ENCODE measurements around the gene IL1F10.
"Not testable (repeated sequence)": the region's sequence is repeated elsewhere in the genome, so short reads cannot be mapped to it uniquely, and the experiment has no call there.

Gene IL1F10

DNA sequence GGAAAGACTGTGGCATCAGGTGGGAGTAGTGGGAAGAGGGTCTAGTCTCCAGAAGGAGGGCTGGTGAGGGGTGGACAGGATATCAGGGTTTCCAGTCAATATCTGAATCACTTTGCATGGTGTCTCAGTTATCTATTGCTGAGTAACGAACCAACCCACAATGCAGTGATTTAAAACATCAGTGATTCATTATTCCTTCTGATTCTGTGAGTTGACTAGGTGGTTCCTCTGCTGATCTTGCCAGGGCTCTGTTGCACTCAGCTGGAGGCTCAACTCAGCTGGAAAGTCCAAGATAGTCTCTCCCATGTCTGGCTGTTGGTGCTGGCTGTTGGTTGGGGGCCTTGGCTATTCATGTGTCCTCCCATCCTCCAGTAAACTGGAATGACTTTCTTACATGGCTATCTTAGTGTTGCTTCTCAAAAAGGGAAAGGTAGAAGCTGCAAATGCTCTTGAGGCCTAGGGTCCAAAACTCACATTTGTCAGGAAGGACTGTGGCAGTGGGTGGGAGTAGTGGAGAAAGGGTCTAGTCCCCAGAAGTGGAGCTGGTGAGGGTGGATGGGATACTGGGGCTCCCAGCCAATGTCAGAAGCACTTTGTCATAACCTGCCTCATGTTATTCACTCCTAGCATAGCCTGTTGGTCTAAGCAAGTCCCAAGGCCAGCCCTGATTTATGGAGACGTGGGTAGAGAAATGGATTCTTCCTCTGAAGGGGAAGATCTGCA lies 13.9 kb downstream of the IL1F10 start:
- no peak for DNase-seq (ENCODE audit: low read depth in 2 of 2)

DNA sequence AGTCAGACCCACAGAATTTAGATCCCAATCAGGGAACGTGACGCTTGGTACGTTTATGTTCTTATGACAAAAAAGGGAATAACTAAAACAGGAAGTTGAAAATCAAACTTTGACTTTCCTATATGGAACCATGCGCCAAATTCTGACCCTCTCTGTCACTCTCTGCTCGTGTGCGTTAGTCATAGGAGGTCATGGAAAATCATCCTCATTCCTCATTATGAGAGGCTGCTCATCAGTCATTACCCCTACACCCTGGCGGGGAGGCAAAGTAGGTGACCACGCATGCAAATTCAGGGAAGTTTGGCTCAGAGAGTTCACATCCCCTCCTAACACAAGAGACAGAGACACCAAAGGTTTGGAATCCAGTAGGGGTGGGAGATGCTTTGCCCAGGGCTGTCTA lies 15.5 kb downstream of the IL1F10 start:
- no peak for DNase-seq (ENCODE audit: low read depth in 2 of 2)

DNA sequence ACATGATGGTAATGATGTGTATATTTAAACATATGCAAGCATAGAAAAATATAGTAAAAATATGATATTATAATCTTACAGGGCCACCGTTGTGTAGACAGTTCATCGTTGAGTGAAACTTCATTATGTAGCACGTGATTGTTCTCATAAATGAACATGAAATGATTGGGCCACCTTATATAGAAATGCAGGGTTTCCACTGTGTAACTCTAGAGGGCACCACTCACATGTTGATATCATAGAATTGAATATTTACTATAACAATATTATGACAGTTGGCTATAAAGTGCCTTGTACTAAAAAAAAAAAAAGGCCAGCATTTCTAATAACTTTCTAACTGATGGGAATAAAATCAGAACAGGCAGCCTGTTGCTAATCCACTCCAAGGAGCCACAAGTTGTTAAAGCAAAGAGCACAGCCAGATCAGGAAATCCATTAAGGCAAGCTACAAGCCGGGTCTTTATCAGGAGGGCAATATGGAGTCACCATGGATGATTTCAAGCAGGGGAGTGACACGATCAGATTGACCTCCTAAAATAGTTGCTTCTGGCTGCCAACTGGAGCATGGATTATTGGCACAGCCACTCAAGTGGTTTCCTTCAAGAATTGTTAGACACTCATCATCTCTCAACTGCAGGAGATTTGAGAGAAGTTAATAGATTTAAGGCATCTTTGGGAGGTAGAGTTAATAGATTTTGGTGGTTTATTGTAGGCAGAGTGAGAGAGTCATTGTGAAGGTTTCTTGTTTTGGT lies 16.7 kb downstream of the IL1F10 start:
- no peak for DNase-seq (ENCODE audit: low read depth in 2 of 2)

GRCh38 chr2:113085542-113085941 lies 17.8 kb downstream of the IL1F10 start:
- no peak for DNase-seq (ENCODE audit: low read depth in 2 of 2)

- DNase-seq (ENCODE audit: low read depth in 2 of 2): no peak
These were observed 20.6 kb downstream of the IL1F10 start for GRCh38 chr2:113088213-113088992.

- no peak for DNase-seq (ENCODE audit: low read depth in 2 of 2)
These were observed 22.1 kb downstream of the IL1F10 start for GRCh38 chr2:113089916-113090315.

DNA sequence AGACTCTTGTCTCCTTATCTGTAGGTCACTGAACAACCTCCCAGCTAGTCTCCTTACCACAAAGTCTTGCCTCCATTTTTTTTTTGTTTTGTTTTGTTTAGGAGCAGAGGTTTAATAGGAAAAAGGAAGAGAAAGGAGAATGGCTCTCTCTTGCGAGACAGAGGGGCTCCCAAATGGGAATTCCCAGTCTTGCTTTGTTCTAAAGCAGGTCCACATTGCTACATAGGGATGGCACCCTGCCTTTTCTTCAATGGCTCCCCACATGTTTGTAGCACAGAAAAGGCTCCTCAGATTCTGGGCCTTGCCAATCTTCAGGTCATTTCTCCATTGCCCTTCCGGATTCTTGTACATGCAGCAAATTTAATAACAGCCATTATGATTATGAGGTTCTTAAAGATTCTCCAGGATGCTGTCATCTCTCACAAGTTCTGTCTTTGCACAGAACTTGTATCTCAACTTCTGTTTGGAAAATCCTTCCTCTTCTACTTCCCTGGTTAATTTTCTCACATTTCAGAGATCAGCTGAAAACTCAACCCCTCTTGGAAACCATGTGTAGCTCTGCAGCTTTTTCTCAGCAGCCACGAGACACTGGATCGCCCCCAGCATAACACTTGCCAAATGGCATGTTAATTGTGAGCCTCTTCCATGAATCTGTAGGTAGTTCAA lies 23.6 kb downstream of the IL1F10 start:
- no peak for DNase-seq (ENCODE audit: low read depth in 2 of 2)

DNA sequence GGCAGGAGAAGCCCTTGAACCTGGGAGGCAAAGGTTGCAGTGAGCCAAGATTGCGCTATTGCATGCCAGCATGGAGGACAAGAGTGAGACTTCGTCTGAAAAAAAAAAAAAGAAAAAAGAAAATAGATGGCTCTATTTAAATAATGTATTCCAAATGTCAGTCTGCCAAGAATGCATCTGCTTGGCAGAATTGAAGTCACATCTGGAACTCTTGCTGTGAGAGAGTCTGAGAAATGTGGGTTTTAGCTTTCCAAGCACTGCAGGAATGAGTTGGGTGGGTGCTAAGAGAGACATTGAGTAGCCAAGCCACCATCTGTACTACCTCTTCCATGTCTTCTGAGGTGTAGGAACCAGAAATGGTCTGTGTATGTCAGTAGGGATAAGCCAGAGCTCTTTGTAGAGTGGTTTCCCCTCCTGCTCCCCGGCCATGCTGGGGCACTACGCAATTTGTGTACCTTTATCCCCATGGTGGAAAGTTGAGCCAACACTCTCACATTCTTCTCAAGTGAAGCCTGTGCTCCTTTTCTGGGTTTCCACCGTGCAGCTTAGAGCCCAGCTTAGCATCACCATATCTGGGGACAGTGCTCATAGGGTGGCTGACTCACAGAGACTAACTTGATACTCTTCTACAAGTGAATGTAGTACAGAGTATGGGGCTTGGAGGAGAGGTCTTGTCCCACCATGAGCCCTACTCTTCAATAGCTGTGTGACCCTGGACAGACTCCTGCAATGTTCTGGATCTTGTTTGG lies 25.3 kb downstream of the IL1F10 start:
- DNase-seq (ENCODE audit: low read depth in 2 of 2): no peak

DNA sequence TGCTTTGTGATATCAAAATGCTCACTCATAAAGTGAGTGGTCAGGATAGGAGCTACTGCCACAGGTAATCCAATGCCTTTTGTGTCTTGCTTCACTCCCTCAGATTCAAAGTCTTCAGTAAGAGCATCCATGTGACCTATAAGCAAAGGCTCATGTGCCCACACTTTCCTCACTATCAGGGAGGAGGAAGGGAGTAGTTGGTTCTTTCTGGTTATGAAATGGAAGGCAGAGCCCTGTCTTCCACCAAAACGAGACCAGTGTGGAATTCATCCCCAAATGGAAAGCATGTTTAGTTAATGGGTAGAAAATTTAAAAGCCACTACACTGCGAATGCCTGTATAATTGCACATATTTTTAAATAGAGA lies 25.8 kb downstream of the IL1F10 start:
- no peak for DNase-seq (ENCODE audit: low read depth in 2 of 2)

DNA sequence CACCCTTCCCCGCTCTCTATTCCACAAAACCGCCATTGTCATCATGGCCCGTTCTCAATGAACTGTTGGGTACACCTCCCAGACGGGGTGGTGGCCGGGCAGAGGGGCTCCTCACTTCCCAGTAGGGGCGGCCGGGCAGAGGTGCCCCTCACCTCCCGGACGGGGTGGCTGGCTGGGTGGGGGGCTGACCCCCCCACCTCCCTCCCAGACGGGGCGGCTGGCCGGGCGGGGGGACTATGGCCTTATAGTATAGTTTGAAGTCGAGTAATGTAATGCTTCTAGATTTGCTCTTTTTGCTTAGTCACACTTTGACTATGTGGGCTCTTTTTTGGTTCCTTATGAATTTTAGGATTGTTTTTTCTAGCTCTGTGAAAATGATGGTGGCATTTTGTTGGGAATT lies 28.5 kb downstream of the IL1F10 start:
- not testable (repeated sequence) for DNase-seq (ENCODE audit: low read depth in 2 of 2)

- DNase-seq (ENCODE audit: low read depth in 2 of 2): not testable (repeated sequence)
These were observed 29.3 kb downstream of the IL1F10 start for GRCh38 chr2:113096842-113097618.

GRCh38 chr2:113098041-113098440 lies 30.3 kb downstream of the IL1F10 start:
- no peak for DNase-seq (ENCODE audit: low read depth in 2 of 2)

GRCh38 chr2:113098532-113098931 lies 30.8 kb downstream of the IL1F10 start:
- DNase-seq (ENCODE audit: low read depth in 2 of 2): no peak

- DNase-seq (ENCODE audit: low read depth in 2 of 2): no peak
These were observed 34.4 kb downstream of the IL1F10 start for GRCh38 chr2:113102133-113102532.

DNA sequence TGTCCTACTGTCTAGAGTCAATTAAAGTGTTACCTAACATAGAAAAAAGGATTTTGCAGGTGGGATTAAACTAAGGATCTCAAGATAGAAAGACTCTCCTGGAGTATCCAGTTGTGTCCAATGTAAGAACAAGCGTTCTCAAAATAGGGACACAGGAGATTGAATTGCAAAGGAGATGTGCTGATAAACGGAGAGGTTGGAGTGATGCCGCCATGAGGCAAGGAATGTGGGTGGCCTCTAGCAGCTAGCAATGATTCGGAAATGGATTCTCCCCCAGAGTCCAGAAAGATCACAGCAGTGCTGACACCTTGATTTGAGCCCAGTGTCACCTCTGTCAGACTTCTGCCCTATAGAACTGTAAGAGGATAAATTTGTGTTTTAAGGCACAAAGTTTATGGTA lies 35.5 kb downstream of the IL1F10 start:
- DNase-seq (ENCODE audit: low read depth in 2 of 2): no peak

DNA sequence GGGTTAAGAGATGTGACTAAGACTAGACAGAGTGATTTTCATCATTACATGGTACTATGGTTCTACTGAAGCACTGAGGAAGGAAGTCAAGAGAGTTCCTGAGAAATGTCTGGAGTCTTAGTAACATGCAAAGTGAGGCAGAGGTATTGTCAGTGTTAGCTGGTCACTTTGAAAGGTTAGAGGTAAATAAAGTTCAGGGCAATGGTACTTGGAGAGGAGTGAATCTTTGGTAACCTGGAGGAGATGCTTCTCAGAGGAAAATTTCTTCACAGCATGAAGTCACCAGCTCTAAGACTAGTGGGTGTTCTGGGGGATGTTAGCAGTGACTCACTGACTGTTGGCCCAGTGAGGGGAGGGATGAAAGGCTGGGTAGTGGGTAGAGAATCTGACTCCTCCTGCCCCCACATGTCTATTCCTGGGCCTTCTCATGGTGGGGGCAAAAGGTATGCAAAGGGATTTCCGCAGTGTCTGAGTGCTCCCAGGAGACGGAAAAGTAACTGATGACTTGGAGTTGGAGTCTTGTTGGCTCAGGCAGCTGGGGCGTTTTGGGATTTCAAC lies 36.4 kb downstream of the IL1F10 start:
- peak; percentile 37 to 39 for DNase-seq (ENCODE audit: low read depth in 2 of 2)

DNA sequence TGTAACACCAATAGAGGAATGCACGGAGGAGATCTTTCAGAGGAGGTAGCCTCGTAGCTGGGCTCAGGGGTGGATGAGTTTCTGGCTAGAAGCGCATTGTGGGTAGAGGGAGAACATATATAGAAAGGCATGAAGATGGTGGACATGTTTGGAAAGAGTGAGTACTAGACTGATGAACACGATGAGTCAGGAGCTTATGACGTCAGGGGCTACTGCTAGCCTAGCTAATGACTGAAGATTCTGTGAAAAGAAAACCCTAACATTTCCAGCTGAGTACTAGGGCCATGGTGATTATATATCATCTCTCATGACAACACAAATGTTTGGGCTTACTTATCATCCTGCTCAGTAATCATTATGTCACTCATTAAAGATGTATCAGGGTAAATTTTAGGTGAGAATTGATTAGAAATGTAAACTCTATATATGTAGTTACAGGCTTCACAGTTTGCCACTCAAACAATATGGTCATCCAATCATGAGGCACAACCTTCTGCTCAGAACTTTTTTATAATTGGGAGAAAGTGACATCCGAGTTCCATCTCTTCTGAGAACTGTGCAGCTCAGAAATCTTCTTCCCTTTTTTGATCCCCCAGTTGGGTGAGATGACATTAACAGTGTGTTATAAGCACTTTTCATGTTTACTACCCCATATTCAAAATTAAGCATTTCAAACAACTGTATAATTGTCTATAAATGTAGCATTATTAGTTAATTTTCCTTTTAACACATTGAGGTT lies 37.4 kb downstream of the IL1F10 start:
- DNase-seq (ENCODE audit: low read depth in 2 of 2): peak; percentile 41 to 46

DNA sequence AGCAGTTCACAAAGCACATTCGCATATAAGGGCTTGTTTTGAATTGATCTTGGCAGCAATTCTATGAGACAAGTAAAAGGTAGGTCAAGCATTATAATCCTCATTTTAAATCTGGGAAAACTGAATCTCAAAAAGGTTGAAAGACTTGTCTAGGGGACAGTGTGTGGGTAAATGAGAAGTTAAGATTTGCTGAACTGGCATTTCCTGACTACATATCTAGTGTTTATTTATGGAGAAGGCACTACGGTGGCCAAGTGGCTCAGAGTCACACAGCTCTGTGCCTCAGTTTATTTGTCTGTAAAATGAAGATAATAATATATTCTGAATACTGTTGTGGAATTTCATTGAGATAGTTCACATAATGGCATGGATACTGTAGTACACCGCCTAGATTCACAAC lies 43.4 kb downstream of the IL1F10 start:
- DNase-seq (ENCODE audit: low read depth in 2 of 2): no peak

- no peak for DNase-seq (ENCODE audit: low read depth in 2 of 2)
These were observed 44.1 kb downstream of the IL1F10 start for GRCh38 chr2:113111823-113112287.
